ENCODE measurements around the gene NDUFS2.
"Not testable (repeated sequence)": the region's sequence is repeated elsewhere in the genome, so short reads cannot be mapped to it uniquely, and the experiment has no call there.

Gene NDUFS2

GRCh38 chr1:161250100-161250499 lies 47.9 kb downstream of the NDUFS2 start:
- DNase-seq (ENCODE audit: low read depth, low spot score): not testable (repeated sequence)

GRCh38 chr1:161250829-161251228 lies 48.7 kb downstream of the NDUFS2 start:
- DNase-seq (ENCODE audit: low read depth, low spot score): no peak

- no peak for DNase-seq (ENCODE audit: low read depth, low spot score)
Measured at GRCh38 chr1:161251579-161251978, 49.4 kb downstream of the NDUFS2 start.

- not testable (repeated sequence) for DNase-seq (ENCODE audit: low read depth, low spot score)
Measured at GRCh38 chr1:161255302-161255701, 53.1 kb downstream of the NDUFS2 start.

GRCh38 chr1:161255955-161256520 lies 53.9 kb downstream of the NDUFS2 start:
- DNase-seq (ENCODE audit: low read depth, low spot score): not testable (repeated sequence)

GRCh38 chr1:161257109-161257508 lies 54.9 kb downstream of the NDUFS2 start:
- not testable (repeated sequence) for DNase-seq (ENCODE audit: low read depth, low spot score)

GRCh38 chr1:161258439-161259344 lies 56.5 kb downstream of the NDUFS2 start, which contains the start of gene PCP4L1:
TSS of gene PCP4L1 (plus strand) at chr1:161258745. CDS start at chr1:161258975, 230 bp downstream.
- DNase-seq (ENCODE audit: low read depth, low spot score): peak; percentile 4

- no peak for DNase-seq (ENCODE audit: low read depth, low spot score)
Measured at GRCh38 chr1:161259345-161259702, 57.2 kb downstream of the NDUFS2 start.

- DNase-seq (ENCODE audit: low read depth, low spot score): no peak
Measured at GRCh38 chr1:161259765-161260164, 57.6 kb downstream of the NDUFS2 start.

- DNase-seq (ENCODE audit: low read depth, low spot score): no peak
Measured at GRCh38 chr1:161260376-161261260, 58.5 kb downstream of the NDUFS2 start.

- no peak for DNase-seq (ENCODE audit: low read depth, low spot score)
Measured at GRCh38 chr1:161261261-161262235, 59.4 kb downstream of the NDUFS2 start.

Measured in activated CD4-positive, CD25-positive, alpha-beta regulatory T cell treated with anti-CD3 and anti-CD28 coated beads, Interleukin-2, amount 50 U/mL, for 16 hours (primary cell).